Measurements from ENCODE around the gene RPS6KA2. TPM values are rescaled to one million over a fixed set of nuclear protein-coding genes. Genes with fewer than 3 reads are reported as not detected.

Gene RPS6KA2
- total and polyA plus RNA-seq, 2 experiments from 2014 or later = 12.5 to 25.3 TPM

DNA sequence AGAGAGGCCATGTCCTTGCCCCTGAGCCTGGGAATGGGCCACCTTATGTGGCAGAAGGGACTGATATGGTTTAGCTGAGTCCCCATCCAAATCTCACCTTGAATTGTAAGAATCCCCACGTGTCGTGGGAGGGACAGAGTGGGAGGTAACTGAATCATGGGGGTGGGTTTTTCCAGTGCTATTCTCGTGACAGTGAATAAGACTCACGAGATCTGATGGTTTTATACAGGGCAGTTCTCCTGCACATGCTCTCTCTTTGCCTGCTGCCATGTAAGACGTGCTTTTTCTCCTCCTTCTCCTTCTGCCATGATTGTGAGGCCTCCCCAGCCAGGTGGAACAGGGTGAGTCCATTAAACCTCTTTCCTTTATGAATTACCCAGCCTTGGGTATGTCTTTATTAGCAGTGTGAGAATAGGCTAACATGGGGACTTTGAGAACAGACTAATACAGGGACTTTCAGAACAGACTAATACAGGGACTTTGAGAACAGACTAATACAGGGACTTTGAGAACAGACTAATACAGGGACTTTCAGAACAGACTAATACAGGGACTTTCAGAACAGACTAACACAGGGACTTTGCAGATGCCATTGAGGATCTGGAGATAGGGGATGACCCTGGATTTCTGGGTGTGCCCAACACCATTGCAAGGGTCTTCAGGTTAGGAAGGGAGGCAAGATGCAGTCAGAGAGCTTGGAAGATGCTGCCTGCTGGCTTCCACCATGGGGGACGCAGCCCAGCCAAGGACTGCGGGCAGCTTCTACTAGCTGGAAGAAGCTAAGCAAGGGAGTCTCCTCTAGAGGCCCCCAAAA is 127.5 kb downstream of the RPS6KA2 start:
- Histone ChIP-seq H3K79me2 (replicated peaks; ENCODE audit: insufficient read depth) (no peaks in the 10 kb centered on the region), H3F3A (replicated peaks; ENCODE audit: low read depth) (no peaks in the 10 kb centered on the region), H3K36me3 (ENCODE audit: insufficient read depth) (0 out of 2 replicates have a peak, but pooled peaks cover 5% of the 10 kb centered on the region), H4K20me1 (replicated peaks; ENCODE audit: insufficient read depth) (no peaks in the 10 kb centered on the region), H3K4me1 (ENCODE audit: insufficient read depth) (no peaks in the 10 kb centered on the region), H3K9me2 (ENCODE audit: insufficient read depth) (no peaks in the 10 kb centered on the region), H3K27ac (ENCODE audit: low read depth) (no peak overlapping the region), H3K4me2 (no peak overlapping the region), H3K4me3 (no peak overlapping the region), H3K27me3 (ENCODE audit: insufficient read depth) (no peaks in the 10 kb centered on the region), H2AFZ (no peak overlapping the region)
- no peaks in the 10 kb centered on the region for H3K9me3 Mint-ChIP-seq
- H3K27ac Mint-ChIP-seq = no peak overlapping the region
- no peak for DNase-seq (ENCODE audit: low spot score)
- TF ChIP-seq, protein P1, sequence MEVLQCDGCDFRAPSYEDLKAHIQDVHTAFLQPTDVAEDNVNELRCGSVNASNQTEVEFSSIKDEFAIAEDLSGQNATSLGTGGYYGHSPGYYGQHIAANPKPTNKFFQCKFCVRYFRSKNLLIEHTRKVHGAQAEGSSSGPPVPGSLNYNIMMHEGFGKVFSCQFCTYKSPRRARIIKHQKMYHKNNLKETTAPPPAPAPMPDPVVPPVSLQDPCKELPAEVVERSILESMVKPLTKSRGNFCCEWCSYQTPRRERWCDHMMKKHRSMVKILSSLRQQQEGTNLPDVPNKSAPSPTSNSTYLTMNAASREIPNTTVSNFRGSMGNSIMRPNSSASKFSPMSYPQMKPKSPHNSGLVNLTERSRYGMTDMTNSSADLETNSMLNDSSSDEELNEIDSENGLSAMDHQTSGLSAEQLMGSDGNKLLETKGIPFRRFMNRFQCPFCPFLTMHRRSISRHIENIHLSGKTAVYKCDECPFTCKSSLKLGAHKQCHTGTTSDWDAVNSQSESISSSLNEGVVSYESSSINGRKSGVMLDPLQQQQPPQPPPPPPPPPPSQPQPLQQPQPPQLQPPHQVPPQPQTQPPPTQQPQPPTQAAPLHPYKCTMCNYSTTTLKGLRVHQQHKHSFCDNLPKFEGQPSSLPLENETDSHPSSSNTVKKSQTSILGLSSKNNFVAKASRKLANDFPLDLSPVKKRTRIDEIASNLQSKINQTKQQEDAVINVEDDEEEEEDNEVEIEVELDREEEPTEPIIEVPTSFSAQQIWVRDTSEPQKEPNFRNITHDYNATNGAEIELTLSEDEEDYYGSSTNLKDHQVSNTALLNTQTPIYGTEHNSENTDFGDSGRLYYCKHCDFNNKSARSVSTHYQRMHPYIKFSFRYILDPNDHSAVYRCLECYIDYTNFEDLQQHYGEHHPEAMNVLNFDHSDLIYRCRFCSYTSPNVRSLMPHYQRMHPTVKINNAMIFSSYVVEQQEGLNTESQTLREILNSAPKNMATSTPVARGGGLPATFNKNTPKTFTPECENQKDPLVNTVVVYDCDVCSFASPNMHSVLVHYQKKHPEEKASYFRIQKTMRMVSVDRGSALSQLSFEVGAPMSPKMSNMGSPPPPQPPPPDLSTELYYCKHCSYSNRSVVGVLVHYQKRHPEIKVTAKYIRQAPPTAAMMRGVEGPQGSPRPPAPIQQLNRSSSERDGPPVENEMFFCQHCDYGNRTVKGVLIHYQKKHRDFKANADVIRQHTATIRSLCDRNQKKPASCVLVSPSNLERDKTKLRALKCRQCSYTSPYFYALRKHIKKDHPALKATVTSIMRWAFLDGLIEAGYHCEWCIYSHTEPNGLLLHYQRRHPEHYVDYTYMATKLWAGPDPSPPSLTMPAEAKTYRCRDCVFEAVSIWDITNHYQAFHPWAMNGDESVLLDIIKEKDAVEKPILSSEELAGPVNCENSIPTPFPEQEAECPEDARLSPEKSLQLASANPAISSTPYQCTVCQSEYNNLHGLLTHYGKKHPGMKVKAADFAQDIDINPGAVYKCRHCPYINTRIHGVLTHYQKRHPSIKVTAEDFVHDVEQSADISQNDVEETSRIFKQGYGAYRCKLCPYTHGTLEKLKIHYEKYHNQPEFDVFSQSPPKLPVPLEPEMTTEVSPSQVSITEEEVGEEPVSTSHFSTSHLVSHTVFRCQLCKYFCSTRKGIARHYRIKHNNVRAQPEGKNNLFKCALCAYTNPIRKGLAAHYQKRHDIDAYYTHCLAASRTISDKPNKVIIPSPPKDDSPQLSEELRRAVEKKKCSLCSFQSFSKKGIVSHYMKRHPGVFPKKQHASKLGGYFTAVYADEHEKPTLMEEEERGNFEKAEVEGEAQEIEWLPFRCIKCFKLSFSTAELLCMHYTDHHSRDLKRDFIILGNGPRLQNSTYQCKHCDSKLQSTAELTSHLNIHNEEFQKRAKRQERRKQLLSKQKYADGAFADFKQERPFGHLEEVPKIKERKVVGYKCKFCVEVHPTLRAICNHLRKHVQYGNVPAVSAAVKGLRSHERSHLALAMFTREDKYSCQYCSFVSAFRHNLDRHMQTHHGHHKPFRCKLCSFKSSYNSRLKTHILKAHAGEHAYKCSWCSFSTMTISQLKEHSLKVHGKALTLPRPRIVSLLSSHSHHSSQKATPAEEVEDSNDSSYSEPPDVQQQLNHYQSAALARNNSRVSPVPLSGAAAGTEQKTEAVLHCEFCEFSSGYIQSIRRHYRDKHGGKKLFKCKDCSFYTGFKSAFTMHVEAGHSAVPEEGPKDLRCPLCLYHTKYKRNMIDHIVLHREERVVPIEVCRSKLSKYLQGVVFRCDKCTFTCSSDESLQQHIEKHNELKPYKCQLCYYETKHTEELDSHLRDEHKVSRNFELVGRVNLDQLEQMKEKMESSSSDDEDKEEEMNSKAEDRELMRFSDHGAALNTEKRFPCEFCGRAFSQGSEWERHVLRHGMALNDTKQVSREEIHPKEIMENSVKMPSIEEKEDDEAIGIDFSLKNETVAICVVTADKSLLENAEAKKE (CRISPR knock-in tag; IDR thresholded peaks at IDR 0.05) = no peak
- TF ChIP-seq ZNF331 (CRISPR knock-in tag; IDR thresholded peaks at IDR 0.05; ENCODE audit: low read depth) (no peak), STAT1 (IDR thresholded peaks at IDR 0.05; ENCODE audit: unreplicated experiment) (no peak), ZNF114 (CRISPR knock-in tag; IDR thresholded peaks at IDR 0.05) (no peak), CREB1 (CRISPR knock-in tag; IDR thresholded peaks at IDR 0.05; ENCODE audit: low read depth) (no peak), EZH2 (IDR thresholded peaks at IDR 0.05; ENCODE audit: low read depth, unreplicated experiment) (no peak), JUNB (IDR thresholded peaks at IDR 0.05; ENCODE audit: unreplicated experiment) (no peak), NANOG (IDR thresholded peaks at IDR 0.05; ENCODE audit: borderline replicate concordance) (no peak), POLR2AphosphoS5 (IDR thresholded peaks at IDR 0.05; ENCODE audit: low read depth) (no peak), EZH2phosphoT487 (IDR thresholded peaks at IDR 0.05; ENCODE audit: unreplicated experiment) (no peak)
- TF ChIP-seq, protein P2, sequence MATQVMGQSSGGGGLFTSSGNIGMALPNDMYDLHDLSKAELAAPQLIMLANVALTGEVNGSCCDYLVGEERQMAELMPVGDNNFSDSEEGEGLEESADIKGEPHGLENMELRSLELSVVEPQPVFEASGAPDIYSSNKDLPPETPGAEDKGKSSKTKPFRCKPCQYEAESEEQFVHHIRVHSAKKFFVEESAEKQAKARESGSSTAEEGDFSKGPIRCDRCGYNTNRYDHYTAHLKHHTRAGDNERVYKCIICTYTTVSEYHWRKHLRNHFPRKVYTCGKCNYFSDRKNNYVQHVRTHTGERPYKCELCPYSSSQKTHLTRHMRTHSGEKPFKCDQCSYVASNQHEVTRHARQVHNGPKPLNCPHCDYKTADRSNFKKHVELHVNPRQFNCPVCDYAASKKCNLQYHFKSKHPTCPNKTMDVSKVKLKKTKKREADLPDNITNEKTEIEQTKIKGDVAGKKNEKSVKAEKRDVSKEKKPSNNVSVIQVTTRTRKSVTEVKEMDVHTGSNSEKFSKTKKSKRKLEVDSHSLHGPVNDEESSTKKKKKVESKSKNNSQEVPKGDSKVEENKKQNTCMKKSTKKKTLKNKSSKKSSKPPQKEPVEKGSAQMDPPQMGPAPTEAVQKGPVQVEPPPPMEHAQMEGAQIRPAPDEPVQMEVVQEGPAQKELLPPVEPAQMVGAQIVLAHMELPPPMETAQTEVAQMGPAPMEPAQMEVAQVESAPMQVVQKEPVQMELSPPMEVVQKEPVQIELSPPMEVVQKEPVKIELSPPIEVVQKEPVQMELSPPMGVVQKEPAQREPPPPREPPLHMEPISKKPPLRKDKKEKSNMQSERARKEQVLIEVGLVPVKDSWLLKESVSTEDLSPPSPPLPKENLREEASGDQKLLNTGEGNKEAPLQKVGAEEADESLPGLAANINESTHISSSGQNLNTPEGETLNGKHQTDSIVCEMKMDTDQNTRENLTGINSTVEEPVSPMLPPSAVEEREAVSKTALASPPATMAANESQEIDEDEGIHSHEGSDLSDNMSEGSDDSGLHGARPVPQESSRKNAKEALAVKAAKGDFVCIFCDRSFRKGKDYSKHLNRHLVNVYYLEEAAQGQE (IDR thresholded peaks at IDR 0.05; ENCODE audit: unreplicated experiment) = no peak
- TF ChIP-seq, protein P3, sequence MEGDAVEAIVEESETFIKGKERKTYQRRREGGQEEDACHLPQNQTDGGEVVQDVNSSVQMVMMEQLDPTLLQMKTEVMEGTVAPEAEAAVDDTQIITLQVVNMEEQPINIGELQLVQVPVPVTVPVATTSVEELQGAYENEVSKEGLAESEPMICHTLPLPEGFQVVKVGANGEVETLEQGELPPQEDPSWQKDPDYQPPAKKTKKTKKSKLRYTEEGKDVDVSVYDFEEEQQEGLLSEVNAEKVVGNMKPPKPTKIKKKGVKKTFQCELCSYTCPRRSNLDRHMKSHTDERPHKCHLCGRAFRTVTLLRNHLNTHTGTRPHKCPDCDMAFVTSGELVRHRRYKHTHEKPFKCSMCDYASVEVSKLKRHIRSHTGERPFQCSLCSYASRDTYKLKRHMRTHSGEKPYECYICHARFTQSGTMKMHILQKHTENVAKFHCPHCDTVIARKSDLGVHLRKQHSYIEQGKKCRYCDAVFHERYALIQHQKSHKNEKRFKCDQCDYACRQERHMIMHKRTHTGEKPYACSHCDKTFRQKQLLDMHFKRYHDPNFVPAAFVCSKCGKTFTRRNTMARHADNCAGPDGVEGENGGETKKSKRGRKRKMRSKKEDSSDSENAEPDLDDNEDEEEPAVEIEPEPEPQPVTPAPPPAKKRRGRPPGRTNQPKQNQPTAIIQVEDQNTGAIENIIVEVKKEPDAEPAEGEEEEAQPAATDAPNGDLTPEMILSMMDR (conservative IDR thresholded peaks at IDR 0.05; ENCODE audit: low read depth in 2 of 2) = no peak
- TF ChIP-seq, protein P4, sequence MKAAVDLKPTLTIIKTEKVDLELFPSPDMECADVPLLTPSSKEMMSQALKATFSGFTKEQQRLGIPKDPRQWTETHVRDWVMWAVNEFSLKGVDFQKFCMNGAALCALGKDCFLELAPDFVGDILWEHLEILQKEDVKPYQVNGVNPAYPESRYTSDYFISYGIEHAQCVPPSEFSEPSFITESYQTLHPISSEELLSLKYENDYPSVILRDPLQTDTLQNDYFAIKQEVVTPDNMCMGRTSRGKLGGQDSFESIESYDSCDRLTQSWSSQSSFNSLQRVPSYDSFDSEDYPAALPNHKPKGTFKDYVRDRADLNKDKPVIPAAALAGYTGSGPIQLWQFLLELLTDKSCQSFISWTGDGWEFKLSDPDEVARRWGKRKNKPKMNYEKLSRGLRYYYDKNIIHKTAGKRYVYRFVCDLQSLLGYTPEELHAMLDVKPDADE (IDR thresholded peaks at IDR 0.05) = no peak
- H3K36me3 Mint-ChIP-seq (ENCODE audit: low read depth) = peaks cover 47% of the 10 kb centered on the region
- peaks cover 7% of the 10 kb centered on the region for H3K27me3 Mint-ChIP-seq (ENCODE audit: insufficient read depth, low read depth, poor library complexity)
- no peak overlapping the region for H3K4me3 Mint-ChIP-seq
- H3K4me1 Mint-ChIP-seq = no peaks in the 10 kb centered on the region
- no peak for ATAC-seq
